Hepatocyte (in vitro differentiated cells): ENCODE measurements around the gene RFTN1.

Experiments used
- CTCF ChIP-seq: fragments of 200-600 bp; sonication (generic); IDR thresholded peaks from 2 replicates; pipeline ENCODE4 v1.5.1; 2016; ENCODE audit warnings: antibody characterized with exemption, mild to moderate bottlenecking; ENCODE audit not compliant: poor library complexity
- EZH2 ChIP-seq: fragments of 200-600 bp; sonication (generic); IDR thresholded peaks from 2 replicates; pipeline ENCODE4 v1.6.1; 2016; ENCODE audit warnings: antibody characterized with exemption, mild to moderate bottlenecking, borderline replicate concordance
- EZH2phosphoT487 ChIP-seq: fragments of 200-600 bp; sonication (generic); IDR thresholded peaks from one replicate; pipeline ENCODE4 v1.6.1; 2018; ENCODE audit warnings: antibody characterized with exemption, mild to moderate bottlenecking, low read depth, moderate library complexity; ENCODE audit not compliant: unreplicated experiment, severe bottlenecking

- TF ChIP-seq CTCF (no peak), EZH2 (no peak), EZH2phosphoT487 (no peak)
Observed at GRCh38 chr3:16336825-16337224, 176.7 kb downstream of the RFTN1 start.
